ENCODE measurements around the gene POC1B. TPM values are rescaled to one million over a fixed set of nuclear protein-coding genes. Genes with fewer than 3 reads are reported as not detected.
A peak's percentile ranks its signal among the peaks of the same experiment; 100 is the strongest.

The POC1B gene
- total RNA-seq, 2 experiments from 2014 or later, result 18.8 to 19.2 TPM

- DNase-seq, result no peak
- Mint-ChIP-seq H3K9me3 (no peaks in the 10 kb centered on the region), H3K36me3 (no peaks in the 10 kb centered on the region), H3K27ac (no peak overlapping the region), H3K4me1 (peaks cover 4% of the 10 kb centered on the region), H3K27me3 (no peaks in the 10 kb centered on the region), H3K4me3 (no peak overlapping the region)
Observed at GRCh38 chr12:89544681-89545184, 18.9 kb upstream of the POC1B start.

GRCh38 chr12:89544022-89544421 is 18.2 kb upstream of the POC1B start:
- Mint-ChIP-seq H3K9me3 (no peaks in the 10 kb centered on the region), H3K27me3 (no peaks in the 10 kb centered on the region), H3K4me3 (no peak overlapping the region), H3K27ac (no peak overlapping the region), H3K4me1 (peaks cover 4% of the 10 kb centered on the region), H3K36me3 (no peaks in the 10 kb centered on the region)
- DNase-seq, result no peak

GRCh38 chr12:89542912-89543592 is 17.2 kb upstream of the POC1B start:
- H3K27ac Mint-ChIP-seq, result no peak overlapping the region
- no peaks in the 10 kb centered on the region for H3K27me3 Mint-ChIP-seq

GRCh38 chr12:89542236-89542635 is 16.4 kb upstream of the POC1B start:
- no peak overlapping the region for H3K4me3 Mint-ChIP-seq

More at GRCh38 chr12:89542912-89543592, 17.2 kb upstream of the POC1B start:
- H3K9me3 Mint-ChIP-seq, result no peaks in the 10 kb centered on the region
- no peak overlapping the region for H3K4me3 Mint-ChIP-seq
- H3K4me1 Mint-ChIP-seq, result peaks cover 4% of the 10 kb centered on the region
- H3K36me3 Mint-ChIP-seq, result no peaks in the 10 kb centered on the region
- peak; percentile 41 for DNase-seq

GRCh38 chr12:89540586-89540985 is 14.7 kb upstream of the POC1B start:
- peaks cover 4% of the 10 kb centered on the region for H3K4me1 Mint-ChIP-seq
- DNase-seq, result no peak
- no peak overlapping the region for H3K4me3 Mint-ChIP-seq
- no peaks in the 10 kb centered on the region for H3K27me3 Mint-ChIP-seq
- H3K27ac Mint-ChIP-seq, result no peak overlapping the region
- no peaks in the 10 kb centered on the region for H3K36me3 Mint-ChIP-seq
- H3K9me3 Mint-ChIP-seq, result no peaks in the 10 kb centered on the region

More at GRCh38 chr12:89542236-89542635, 16.4 kb upstream of the POC1B start:
- DNase-seq, result no peak
- Mint-ChIP-seq H3K9me3 (no peaks in the 10 kb centered on the region), H3K36me3 (no peaks in the 10 kb centered on the region), H3K4me1 (peaks cover 4% of the 10 kb centered on the region), H3K27ac (no peak overlapping the region), H3K27me3 (no peaks in the 10 kb centered on the region)

- no peak overlapping the region for H3K27ac Mint-ChIP-seq
Observed at GRCh38 chr12:89539426-89540223, 13.8 kb upstream of the POC1B start.

GRCh38 chr12:89538897-89539296 is 13.1 kb upstream of the POC1B start:
- H3K4me3 Mint-ChIP-seq, result no peak overlapping the region
- H3K4me1 Mint-ChIP-seq, result peaks cover 4% of the 10 kb centered on the region
- no peak for DNase-seq
- no peaks in the 10 kb centered on the region for H3K9me3 Mint-ChIP-seq
- no peaks in the 10 kb centered on the region for H3K36me3 Mint-ChIP-seq
- no peak overlapping the region for H3K27ac Mint-ChIP-seq
- no peaks in the 10 kb centered on the region for H3K27me3 Mint-ChIP-seq

More at GRCh38 chr12:89539426-89540223, 13.8 kb upstream of the POC1B start:
- Mint-ChIP-seq H3K27me3 (no peaks in the 10 kb centered on the region), H3K4me3 (no peak overlapping the region), H3K36me3 (no peaks in the 10 kb centered on the region), H3K9me3 (no peaks in the 10 kb centered on the region), H3K4me1 (peaks cover 4% of the 10 kb centered on the region)
- no peak for DNase-seq

- Mint-ChIP-seq H3K9me3 (no peaks in the 10 kb centered on the region), H3K4me1 (no peaks in the 10 kb centered on the region), H3K36me3 (no peaks in the 10 kb centered on the region), H3K27ac (no peak overlapping the region), H3K27me3 (no peaks in the 10 kb centered on the region), H3K4me3 (no peak overlapping the region)
- DNase-seq, result no peak
Observed at GRCh38 chr12:89537389-89537788, 11.5 kb upstream of the POC1B start.

GRCh38 chr12:89529738-89530137 is 3.9 kb upstream of the POC1B start:
- DNase-seq, result no peak
- H3K27me3 Mint-ChIP-seq, result no peaks in the 10 kb centered on the region
- peaks cover 12% of the 10 kb centered on the region for H3K4me1 Mint-ChIP-seq
- no peak overlapping the region for H3K27ac Mint-ChIP-seq
- H3K4me3 Mint-ChIP-seq, result no peak overlapping the region
- no peaks in the 10 kb centered on the region for H3K36me3 Mint-ChIP-seq
- no peaks in the 10 kb centered on the region for H3K9me3 Mint-ChIP-seq

GRCh38 chr12:89528434-89528833 is 2.6 kb upstream of the POC1B start:
- Mint-ChIP-seq H3K27me3 (no peaks in the 10 kb centered on the region), H3K4me1 (peaks cover 18% of the 10 kb centered on the region), H3K9me3 (no peaks in the 10 kb centered on the region), H3K4me3 (no peak overlapping the region), H3K27ac (no peak overlapping the region), H3K36me3 (peaks cover 8% of the 10 kb centered on the region)
- no peak for DNase-seq

GRCh38 chr12:89525305-89525823 is 483 bp downstream of the POC1B start:
- Mint-ChIP-seq H3K9me3 (no peaks in the 10 kb centered on the region), H3K36me3 (peaks cover 27% of the 10 kb centered on the region), H3K4me1 (peaks cover 38% of the 10 kb centered on the region), H3K27me3 (no peaks in the 10 kb centered on the region), H3K4me3 (peak overlapping the region; percentile 91), H3K27ac (peak overlapping the region; percentile 93)
- DNase-seq, result peak; percentile 62

- no peaks in the 10 kb centered on the region for H3K9me3 Mint-ChIP-seq
- DNase-seq, result peak; percentile 77
- H3K27me3 Mint-ChIP-seq, result no peaks in the 10 kb centered on the region
- H3K4me3 Mint-ChIP-seq, result peak within 1 kb of the TSS; percentile 91
- peaks cover 38% of the 10 kb centered on the region for H3K4me1 Mint-ChIP-seq
- peaks cover 27% of the 10 kb centered on the region for H3K36me3 Mint-ChIP-seq
- H3K27ac Mint-ChIP-seq, result peak within 1 kb of the TSS; percentile 93
Observed at GRCh38 chr12:89524541-89525304, 1.1 kb downstream of the POC1B start, which contains the start of gene GALNT4. GALNT4 (minus strand) TSS chr12:89524796; CDS start chr12:89524549, 247 bp downstream.

GRCh38 chr12:89523843-89524540 is 1.9 kb downstream of the POC1B start:
- H3K36me3 Mint-ChIP-seq, result peaks cover 27% of the 10 kb centered on the region
- H3K9me3 Mint-ChIP-seq, result no peaks in the 10 kb centered on the region
- no peak for DNase-seq
- no peaks in the 10 kb centered on the region for H3K27me3 Mint-ChIP-seq
- peak overlapping the region; percentile 91 for H3K4me3 Mint-ChIP-seq
- peaks cover 34% of the 10 kb centered on the region for H3K4me1 Mint-ChIP-seq
- peak overlapping the region; percentile 87 for H3K27ac Mint-ChIP-seq

GRCh38 chr12:89523393-89523792 is 2.5 kb downstream of the POC1B start:
- Mint-ChIP-seq H3K36me3 (peaks cover 27% of the 10 kb centered on the region), H3K27me3 (no peaks in the 10 kb centered on the region), H3K4me3 (peak overlapping the region; percentile 91), H3K27ac (peak overlapping the region; percentile 87), H3K9me3 (no peaks in the 10 kb centered on the region), H3K4me1 (peaks cover 37% of the 10 kb centered on the region)
- no peak for DNase-seq
